Uterus (tissue), 2 donors: ENCODE results near the gene DENND1A.

Source experiments
- CTCF ChIP-seq, 4 experiments: fragments of 200-600 bp in 2 of 4; fragments of 450-650 bp in 2 of 4; sonication (generic) in 2 of 4; IDR thresholded peaks; one replicate each; pipeline ENCODE4 v1.5.1; 2016 to 2019; ENCODE audit warnings: antibody characterized with exemption in 4 of 4, mild to moderate bottlenecking in 2 of 4, moderate library complexity in 1 of 4
- POLR2A ChIP-seq, 2 donors: fragments of 450-650 bp; IDR thresholded peaks; one replicate each; pipeline ENCODE4 v1.6.1; 2016; ENCODE audit warnings: antibody characterized with exemption in 2 of 2, mild to moderate bottlenecking in 1 of 2, moderate library complexity in 1 of 2

GRCh38 chr9:123957731-123958130 is 27.8 kb upstream of the DENND1A start:
- no peak for TF ChIP-seq POLR2A (IDR thresholded peaks at IDR 0.05)
- no peak for TF ChIP-seq CTCF (IDR thresholded peaks at IDR 0.05)
